ENCODE measurements around the gene ACO2.

Gene ACO2

GRCh38 chr22:41532908-41533825, 64.2 kb downstream of the ACO2 start:
- Histone ChIP-seq H3K4me3 (ENCODE audit: low read length) (no peak overlapping the region), H3K27me3 (ENCODE audit: control insufficient read depth, low read length) (no peaks in the 10 kb centered on the region), H3K4me1 (ENCODE audit: control insufficient read depth, low read length) (no peaks in the 10 kb centered on the region), H3K9me3 (ENCODE audit: control insufficient read depth, insufficient read depth, low read length) (no peaks in the 10 kb centered on the region), H4K20me1 (ENCODE audit: control insufficient read depth, insufficient read depth, low read depth, low read length) (peaks cover 6% of the 10 kb centered on the region; the same call in 1 of the 2 replicates), H3K36me3 (ENCODE audit: control insufficient read depth, low read length) (peaks cover 65% of the 10 kb centered on the region), H3F3A (ENCODE audit: control insufficient read depth, insufficient read depth) (peaks cover 8% of the 10 kb centered on the region; the same call in 1 of the 2 replicates), H3K9me2 (replicated peaks; ENCODE audit: control insufficient read depth, low read length) (no peaks in the 10 kb centered on the region), H3K4me2 (ENCODE audit: low read length) (no peak overlapping the region), H3K79me2 (ENCODE audit: control insufficient read depth, low read length) (peaks cover 38% of the 10 kb centered on the region), H3K27ac (ENCODE audit: low read depth, low read length) (no peak overlapping the region)
- TF ChIP-seq CTCF (IDR thresholded peaks at IDR 0.05; ENCODE audit: low read depth, low read length, poor library complexity, severe bottlenecking) (peak; percentile 92), EZH2phosphoT487 (IDR thresholded peaks at IDR 0.05; ENCODE audit: borderline replicate concordance, low read length) (no peak)

DNA sequence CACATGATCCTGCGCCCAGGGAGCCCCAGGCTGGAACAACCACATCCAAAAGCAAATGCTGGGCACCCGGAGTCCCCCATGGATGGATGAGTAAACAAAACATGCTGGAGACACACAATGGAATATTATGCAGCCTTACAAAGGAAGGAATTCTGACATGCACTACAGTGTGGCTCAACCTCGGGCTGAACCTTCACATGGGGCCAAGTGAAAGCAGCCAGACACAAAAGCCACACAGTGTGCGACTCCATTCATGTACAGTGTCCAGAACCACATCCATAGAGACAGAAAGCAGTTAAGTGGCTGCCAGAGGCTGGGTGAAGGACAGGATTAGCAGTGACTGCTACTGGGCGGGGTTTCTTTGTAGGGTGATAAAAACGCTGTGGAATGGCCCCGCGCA, 65.3 kb downstream of the ACO2 start:
- Histone ChIP-seq H3F3A (ENCODE audit: control insufficient read depth, insufficient read depth) (peaks cover 2% of the 10 kb centered on the region; the same call in 1 of the 2 replicates), H3K4me2 (ENCODE audit: low read length) (no peak overlapping the region), H3K9me2 (replicated peaks; ENCODE audit: control insufficient read depth, low read length) (no peaks in the 10 kb centered on the region), H3K4me3 (ENCODE audit: low read length) (no peak overlapping the region), H3K27ac (ENCODE audit: low read depth, low read length) (no peak overlapping the region), H3K27me3 (ENCODE audit: control insufficient read depth, low read length) (no peaks in the 10 kb centered on the region), H3K9me3 (ENCODE audit: control insufficient read depth, insufficient read depth, low read length) (no peaks in the 10 kb centered on the region), H3K79me2 (ENCODE audit: control insufficient read depth, low read length) (peaks cover 48% of the 10 kb centered on the region), H3K4me1 (ENCODE audit: control insufficient read depth, low read length) (no peaks in the 10 kb centered on the region), H3K36me3 (ENCODE audit: control insufficient read depth, low read length) (peaks cover 63% of the 10 kb centered on the region), H4K20me1 (ENCODE audit: control insufficient read depth, insufficient read depth, low read depth, low read length) (peaks cover 6% of the 10 kb centered on the region; the same call in 1 of the 2 replicates)
- TF ChIP-seq EZH2phosphoT487 (IDR thresholded peaks at IDR 0.05; ENCODE audit: borderline replicate concordance, low read length) = no peak

DNA sequence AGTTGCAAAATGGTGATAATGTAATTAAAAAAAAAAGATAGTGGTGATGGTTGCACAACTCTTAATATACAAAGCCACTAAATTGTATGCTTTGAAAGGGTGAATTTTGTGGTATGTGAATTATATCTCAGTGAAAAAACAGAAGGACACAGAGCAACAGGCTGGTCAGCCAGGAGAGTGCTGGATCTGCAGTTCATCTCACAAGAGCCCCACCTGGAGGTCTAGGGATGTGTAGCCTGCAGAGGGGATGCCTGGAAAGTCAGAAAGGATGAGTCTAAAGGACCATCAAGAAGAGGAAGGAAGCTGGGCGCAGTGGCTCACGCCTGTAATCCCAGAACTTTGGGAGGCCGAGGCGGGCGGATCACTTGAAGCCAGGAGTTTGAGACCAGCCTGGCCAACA, 66.3 kb downstream of the ACO2 start:
- TF ChIP-seq CTCF (IDR thresholded peaks at IDR 0.05; ENCODE audit: low read depth, low read length, poor library complexity, severe bottlenecking) = no peak
- TF ChIP-seq EZH2phosphoT487 (IDR thresholded peaks at IDR 0.05; ENCODE audit: borderline replicate concordance, low read length) = no peak

DNA sequence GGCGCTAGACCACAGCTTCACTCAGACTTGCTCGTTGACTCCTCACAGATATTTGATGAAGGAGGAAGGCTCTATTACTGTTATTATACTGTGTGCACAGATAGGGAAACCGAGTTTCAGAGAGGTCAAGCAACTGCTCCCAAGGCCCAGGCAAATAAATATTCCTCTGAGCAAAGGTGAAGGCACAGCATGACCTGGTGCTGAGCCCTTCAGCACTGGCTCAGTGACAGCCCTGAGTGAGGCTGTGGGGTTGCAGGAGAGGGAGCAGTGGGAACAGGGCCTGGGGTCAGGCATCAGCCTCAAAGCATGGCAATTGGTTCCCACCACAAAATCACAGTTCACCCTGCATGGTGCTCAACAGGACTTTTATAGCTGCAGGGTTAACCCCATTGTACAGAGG, 68.3 kb downstream of the ACO2 start:
- no peak overlapping the region for H3K27ac ChIP-seq (ENCODE audit: low read depth, low read length)
- H3K4me1 ChIP-seq (ENCODE audit: control insufficient read depth, low read length) = peaks cover 6% of the 10 kb centered on the region; the same call in 1 of the 2 replicates
- H4K20me1 ChIP-seq (ENCODE audit: control insufficient read depth, insufficient read depth, low read depth, low read length) = peaks cover 6% of the 10 kb centered on the region
- H3F3A ChIP-seq (ENCODE audit: control insufficient read depth, insufficient read depth) = peaks cover 2% of the 10 kb centered on the region; the same call in 1 of the 2 replicates
- TF ChIP-seq CTCF (IDR thresholded peaks at IDR 0.05; ENCODE audit: low read depth, low read length, poor library complexity, severe bottlenecking) (no peak), EZH2phosphoT487 (IDR thresholded peaks at IDR 0.05; ENCODE audit: borderline replicate concordance, low read length) (no peak)
- peaks cover 67% of the 10 kb centered on the region for H3K79me2 ChIP-seq (ENCODE audit: control insufficient read depth, low read length)
- no peaks in the 10 kb centered on the region for H3K9me2 ChIP-seq (replicated peaks; ENCODE audit: control insufficient read depth, low read length)
- H3K36me3 ChIP-seq (ENCODE audit: control insufficient read depth, low read length) = peaks cover 64% of the 10 kb centered on the region
- no peaks in the 10 kb centered on the region for H3K27me3 ChIP-seq (ENCODE audit: control insufficient read depth, low read length)
- H3K9me3 ChIP-seq (ENCODE audit: control insufficient read depth, insufficient read depth, low read length) = no peaks in the 10 kb centered on the region
- no peak overlapping the region for H3K4me3 ChIP-seq (ENCODE audit: low read length)
- H3K4me2 ChIP-seq (ENCODE audit: low read length) = no peak overlapping the region

More for the DNA sequence above, 66.3 kb downstream of the ACO2 start:
- Histone ChIP-seq H3F3A (ENCODE audit: control insufficient read depth, insufficient read depth) (peaks cover 2% of the 10 kb centered on the region; the same call in 1 of the 2 replicates), H3K27ac (ENCODE audit: low read depth, low read length) (no peak overlapping the region), H3K4me3 (ENCODE audit: low read length) (no peak overlapping the region), H3K36me3 (ENCODE audit: control insufficient read depth, low read length) (peaks cover 68% of the 10 kb centered on the region), H3K9me3 (ENCODE audit: control insufficient read depth, insufficient read depth, low read length) (no peaks in the 10 kb centered on the region), H3K79me2 (ENCODE audit: control insufficient read depth, low read length) (peaks cover 58% of the 10 kb centered on the region), H3K27me3 (ENCODE audit: control insufficient read depth, low read length) (no peaks in the 10 kb centered on the region), H3K9me2 (replicated peaks; ENCODE audit: control insufficient read depth, low read length) (no peaks in the 10 kb centered on the region), H3K4me1 (ENCODE audit: control insufficient read depth, low read length) (no peaks in the 10 kb centered on the region), H4K20me1 (ENCODE audit: control insufficient read depth, insufficient read depth, low read depth, low read length) (peaks cover 6% of the 10 kb centered on the region), H3K4me2 (ENCODE audit: low read length) (no peak overlapping the region)
